Measurements from ENCODE around the gene ARHGAP26. TPM values are rescaled to one million over a fixed set of nuclear protein-coding genes. Genes with fewer than 3 reads are reported as not detected.

Gene ARHGAP26
- total RNA-seq, 1 experiment from 2014 or later, result 34.5 TPM

DNA sequence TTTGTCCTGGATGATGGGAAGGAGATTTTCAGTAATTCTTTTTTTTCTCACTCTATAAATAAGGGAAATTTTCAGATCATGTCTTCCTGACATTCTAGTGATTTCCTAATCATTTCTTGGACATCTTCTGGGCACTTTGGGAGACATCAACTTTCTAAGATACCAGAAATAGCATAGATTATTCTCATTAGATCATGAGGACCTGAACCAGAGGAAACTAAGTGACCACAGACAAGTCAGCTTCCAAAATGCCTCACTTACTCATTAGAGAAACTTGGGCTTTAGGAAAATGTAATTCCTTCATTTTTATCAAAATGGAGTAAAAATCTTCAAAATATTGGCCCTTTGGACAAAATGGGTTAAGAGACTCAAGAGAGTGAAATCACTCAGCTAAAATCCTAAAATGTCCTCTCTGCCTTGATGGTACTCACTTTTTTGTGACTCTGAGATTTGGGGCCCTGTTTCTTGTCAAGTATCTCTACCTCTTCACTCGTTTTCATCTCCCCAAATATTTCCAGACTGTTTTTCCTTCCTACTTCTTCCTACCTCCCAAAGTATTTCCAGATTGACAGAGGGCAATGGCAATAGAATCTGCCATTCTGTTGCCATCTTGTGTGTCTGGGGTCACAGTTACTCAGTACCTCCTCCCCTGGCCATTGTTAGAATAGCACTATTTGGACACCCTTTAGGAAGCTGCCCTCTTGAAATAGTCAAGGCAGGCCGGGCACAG is 438.8 kb downstream of the ARHGAP26 start:
- no peaks in the 10 kb centered on the region for H3K79me2 ChIP-seq (ENCODE audit: insufficient read depth, low read length)
- H3K27me3 ChIP-seq (ENCODE audit: insufficient read depth, low read length), result no peaks in the 10 kb centered on the region
- ChIA-PET POLR2A (no interaction called here), RAD21 (ENCODE audit: low non-redundant PET in 1 of 2, low total read pairs in 2 of 2, uncharacterized antibody in 2 of 2, unreplicated experiment in 2 of 2) (no interaction called here), CTCF (interaction anchor here (0.8 to 1.8 kb wide), 3 partner anchors 10 to 17 kb away, joined by 3 to 4 read pairs (median 3); no protein-coding TSS in a partner anchor)
- H3K9me2 ChIP-seq (ENCODE audit: insufficient read depth), result no peaks in the 10 kb centered on the region
- H3K4me3 ChIP-seq (replicated peaks in 1 of 2; ENCODE audit: low read depth in 1 of 2, low read length in 2 of 2), result no peak overlapping the region
- ATAC-seq, result peak; percentile 78
- no peak overlapping the region for H3K4me2 ChIP-seq (ENCODE audit: low read length)
- H3K9me3 ChIP-seq (ENCODE audit: control insufficient read depth in 1 of 2, insufficient read depth in 1 of 2, low read depth in 1 of 2, low read length in 2 of 2), result no peaks in the 10 kb centered on the region
- no peak overlapping the region for H2AFZ ChIP-seq (ENCODE audit: low read depth, low read length, poor library complexity, severe bottlenecking)
- BruUV-seq (replicated peaks), result no TSS peak
- no peak for DNase-seq (ENCODE audit: low read depth, low spot score)
- no peaks in the 10 kb centered on the region for H3K36me3 ChIP-seq (ENCODE audit: control insufficient read depth in 1 of 2, insufficient read depth in 2 of 2, low read length in 2 of 2)
- TF ChIP-seq, protein P1, sequence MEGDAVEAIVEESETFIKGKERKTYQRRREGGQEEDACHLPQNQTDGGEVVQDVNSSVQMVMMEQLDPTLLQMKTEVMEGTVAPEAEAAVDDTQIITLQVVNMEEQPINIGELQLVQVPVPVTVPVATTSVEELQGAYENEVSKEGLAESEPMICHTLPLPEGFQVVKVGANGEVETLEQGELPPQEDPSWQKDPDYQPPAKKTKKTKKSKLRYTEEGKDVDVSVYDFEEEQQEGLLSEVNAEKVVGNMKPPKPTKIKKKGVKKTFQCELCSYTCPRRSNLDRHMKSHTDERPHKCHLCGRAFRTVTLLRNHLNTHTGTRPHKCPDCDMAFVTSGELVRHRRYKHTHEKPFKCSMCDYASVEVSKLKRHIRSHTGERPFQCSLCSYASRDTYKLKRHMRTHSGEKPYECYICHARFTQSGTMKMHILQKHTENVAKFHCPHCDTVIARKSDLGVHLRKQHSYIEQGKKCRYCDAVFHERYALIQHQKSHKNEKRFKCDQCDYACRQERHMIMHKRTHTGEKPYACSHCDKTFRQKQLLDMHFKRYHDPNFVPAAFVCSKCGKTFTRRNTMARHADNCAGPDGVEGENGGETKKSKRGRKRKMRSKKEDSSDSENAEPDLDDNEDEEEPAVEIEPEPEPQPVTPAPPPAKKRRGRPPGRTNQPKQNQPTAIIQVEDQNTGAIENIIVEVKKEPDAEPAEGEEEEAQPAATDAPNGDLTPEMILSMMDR (IDR thresholded peaks at IDR 0.05 in 2 of 3, conservative IDR thresholded peaks at IDR 0.05 in 1 of 3; ENCODE audit: borderline replicate concordance in 1 of 3, insufficient read depth in 1 of 3, low read depth in 2 of 3, low read length in 2 of 3), result peak in 2 of 3 experiments; percentile 31 to 41; a peak in 4 of 6 replicates
- TF ChIP-seq ATF3 (IDR thresholded peaks at IDR 0.05) (no peak), ELF1 (IDR thresholded peaks at IDR 0.05; ENCODE audit: borderline replicate concordance, low read depth) (no peak), SRF (IDR thresholded peaks at IDR 0.05; ENCODE audit: low read depth) (no peak), POLR2AphosphoS5 (IDR thresholded peaks at IDR 0.05; ENCODE audit: low read depth, low read length) (no peak)
- TF ChIP-seq, protein P2, sequence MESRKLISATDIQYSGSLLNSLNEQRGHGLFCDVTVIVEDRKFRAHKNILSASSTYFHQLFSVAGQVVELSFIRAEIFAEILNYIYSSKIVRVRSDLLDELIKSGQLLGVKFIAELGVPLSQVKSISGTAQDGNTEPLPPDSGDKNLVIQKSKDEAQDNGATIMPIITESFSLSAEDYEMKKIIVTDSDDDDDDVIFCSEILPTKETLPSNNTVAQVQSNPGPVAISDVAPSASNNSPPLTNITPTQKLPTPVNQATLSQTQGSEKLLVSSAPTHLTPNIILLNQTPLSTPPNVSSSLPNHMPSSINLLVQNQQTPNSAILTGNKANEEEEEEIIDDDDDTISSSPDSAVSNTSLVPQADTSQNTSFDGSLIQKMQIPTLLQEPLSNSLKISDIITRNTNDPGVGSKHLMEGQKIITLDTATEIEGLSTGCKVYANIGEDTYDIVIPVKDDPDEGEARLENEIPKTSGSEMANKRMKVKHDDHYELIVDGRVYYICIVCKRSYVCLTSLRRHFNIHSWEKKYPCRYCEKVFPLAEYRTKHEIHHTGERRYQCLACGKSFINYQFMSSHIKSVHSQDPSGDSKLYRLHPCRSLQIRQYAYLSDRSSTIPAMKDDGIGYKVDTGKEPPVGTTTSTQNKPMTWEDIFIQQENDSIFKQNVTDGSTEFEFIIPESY (IDR thresholded peaks at IDR 0.05; ENCODE audit: extremely low read depth, insufficient replicate concordance, low read length), result no peak
- no peaks in the 10 kb centered on the region for H4K20me1 ChIP-seq (ENCODE audit: insufficient read depth)
- H3K27ac ChIP-seq (ENCODE audit: low read depth, low read length), result no peak overlapping the region
- intact Hi-C loops (cut with micrococcal nuclease), result no loop called here
- H3K9ac ChIP-seq (ENCODE audit: low read length), result no peak overlapping the region
- H3K4me1 ChIP-seq (ENCODE audit: control insufficient read depth in 1 of 2, insufficient read depth in 2 of 2, low read length in 2 of 2), result no peaks in the 10 kb centered on the region
